Mammary epithelial cell (primary cell): ENCODE data around the gene CNST.

Experiments
- CTCF ChIP-seq, 2 donors: IDR thresholded peaks in 1 of 2; conservative IDR thresholded peaks in 1 of 2; 2 replicates each; pipeline ENCODE4 v1.5.1; 2011 to 2012; ENCODE audit warnings: inconsistent platforms in 2 of 2, low read length in 2 of 2, mild to moderate bottlenecking in 2 of 2, control low read depth in 1 of 2, low read depth in 1 of 2; ENCODE audit not compliant: insufficient read depth in 1 of 2; ENCODE audit errors: extremely low read depth in 1 of 2
- EZH2 ChIP-seq: IDR thresholded peaks from 2 replicates; pipeline ENCODE4 v1.6.1; 2012; ENCODE audit warnings: low read length, inconsistent platforms, borderline replicate concordance

DNA sequence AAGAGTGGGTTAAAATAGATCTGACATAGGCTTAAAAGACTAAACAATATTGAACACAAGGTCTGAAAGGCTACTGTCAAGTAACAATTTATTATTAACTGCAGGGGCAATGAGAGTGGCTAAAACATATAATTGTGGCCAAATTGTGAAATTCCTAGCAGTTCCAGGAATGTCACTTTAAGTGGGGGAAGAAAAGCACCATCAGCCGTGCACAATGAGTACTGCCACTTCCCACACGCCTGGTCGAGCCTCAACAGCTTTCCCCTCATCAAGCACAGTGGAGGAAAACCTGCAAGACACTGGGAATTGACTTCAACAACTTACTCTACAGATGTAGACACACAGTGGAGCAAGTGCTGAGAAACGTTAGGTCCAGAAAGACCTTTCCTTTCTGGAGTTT is 16.6 kb upstream of the CNST start:
- TF ChIP-seq CTCF (conservative IDR thresholded peaks at IDR 0.05 in 1 of 2, IDR thresholded peaks at IDR 0.05 in 1 of 2; ENCODE audit: extremely low read depth in 1 of 2, insufficient read depth in 1 of 2, low read depth in 1 of 2, low read length in 2 of 2), result no peak
- TF ChIP-seq EZH2, result no peak
